Measurements from ENCODE around the gene ST6GAL1. TPM values are rescaled to one million over a fixed set of nuclear protein-coding genes. Genes with fewer than 3 reads are reported as not detected.

The ST6GAL1 gene
- total RNA-seq, 1 donor from 2014 or later: 15.8 TPM

DNA sequence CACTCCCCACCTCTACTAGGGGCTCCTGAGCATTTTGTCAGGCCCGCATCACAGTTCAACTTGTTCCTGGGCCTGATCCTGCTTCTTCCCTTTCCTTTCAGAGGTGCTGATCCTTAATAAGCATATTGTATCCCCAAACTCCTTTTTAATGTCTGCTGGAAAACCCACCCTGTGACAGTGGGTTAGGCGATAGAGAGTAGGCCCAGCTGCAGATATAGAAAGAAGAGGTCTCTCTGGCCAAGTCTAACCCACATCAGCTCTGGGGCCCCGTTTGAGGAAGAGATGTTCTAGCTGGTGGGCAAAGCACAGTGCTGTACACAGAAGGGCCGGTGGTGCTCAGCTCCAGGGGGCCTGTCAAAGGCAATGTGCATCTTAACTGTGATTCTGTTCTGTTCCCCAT, 34.3 kb upstream of the ST6GAL1 start:
- Histone ChIP-seq H4K20me1 (ENCODE audit: insufficient read depth, low read length) (no peaks in the 10 kb centered on the region), H3K4me1 (ENCODE audit: insufficient read depth, low read length) (no peaks in the 10 kb centered on the region), H3K4me3 (ENCODE audit: insufficient read depth, low read depth, low read length) (no peak overlapping the region), H3K27ac (ENCODE audit: low read depth, low read length) (no peak overlapping the region), H3K36me3 (ENCODE audit: insufficient read depth, low read length) (no peaks in the 10 kb centered on the region), H3K9me3 (ENCODE audit: insufficient read depth, low read depth, low read length) (no peaks in the 10 kb centered on the region), H2AFZ (ENCODE audit: low read depth, low read length) (no peak overlapping the region), H3K4me2 (ENCODE audit: low read length) (no peak overlapping the region), H3K79me2 (ENCODE audit: insufficient read depth, low read length) (no peaks in the 10 kb centered on the region), H3K27me3 (ENCODE audit: insufficient read depth, low read length) (peaks cover 2% of the 10 kb centered on the region), H3K9ac (ENCODE audit: low read length) (no peak overlapping the region)
- H3K27ac Mint-ChIP-seq (ENCODE audit: unreplicated experiment): no peak overlapping the region
- no peaks in the 10 kb centered on the region for H3K27me3 Mint-ChIP-seq (ENCODE audit: low read depth, unreplicated experiment)
- FAIRE-seq (no peak), DNase-seq (ENCODE audit: low read depth) (no peak)
- no peak overlapping the region for H3K4me3 Mint-ChIP-seq (ENCODE audit: unreplicated experiment)
- H3K4me1 Mint-ChIP-seq (ENCODE audit: low read depth, unreplicated experiment): peaks cover 1% of the 10 kb centered on the region
- TF ChIP-seq, protein P1, sequence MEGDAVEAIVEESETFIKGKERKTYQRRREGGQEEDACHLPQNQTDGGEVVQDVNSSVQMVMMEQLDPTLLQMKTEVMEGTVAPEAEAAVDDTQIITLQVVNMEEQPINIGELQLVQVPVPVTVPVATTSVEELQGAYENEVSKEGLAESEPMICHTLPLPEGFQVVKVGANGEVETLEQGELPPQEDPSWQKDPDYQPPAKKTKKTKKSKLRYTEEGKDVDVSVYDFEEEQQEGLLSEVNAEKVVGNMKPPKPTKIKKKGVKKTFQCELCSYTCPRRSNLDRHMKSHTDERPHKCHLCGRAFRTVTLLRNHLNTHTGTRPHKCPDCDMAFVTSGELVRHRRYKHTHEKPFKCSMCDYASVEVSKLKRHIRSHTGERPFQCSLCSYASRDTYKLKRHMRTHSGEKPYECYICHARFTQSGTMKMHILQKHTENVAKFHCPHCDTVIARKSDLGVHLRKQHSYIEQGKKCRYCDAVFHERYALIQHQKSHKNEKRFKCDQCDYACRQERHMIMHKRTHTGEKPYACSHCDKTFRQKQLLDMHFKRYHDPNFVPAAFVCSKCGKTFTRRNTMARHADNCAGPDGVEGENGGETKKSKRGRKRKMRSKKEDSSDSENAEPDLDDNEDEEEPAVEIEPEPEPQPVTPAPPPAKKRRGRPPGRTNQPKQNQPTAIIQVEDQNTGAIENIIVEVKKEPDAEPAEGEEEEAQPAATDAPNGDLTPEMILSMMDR (IDR thresholded peaks at IDR 0.05; ENCODE audit: insufficient read depth, low read depth, low read length): no peak
- TF ChIP-seq EZH2 (IDR thresholded peaks at IDR 0.05; ENCODE audit: insufficient read depth, low read length): no peak
- peaks cover 2% of the 10 kb centered on the region for H3K36me3 Mint-ChIP-seq (ENCODE audit: low read depth, unreplicated experiment)
- peaks cover 6% of the 10 kb centered on the region for H3K9me3 Mint-ChIP-seq (ENCODE audit: unreplicated experiment)

DNA sequence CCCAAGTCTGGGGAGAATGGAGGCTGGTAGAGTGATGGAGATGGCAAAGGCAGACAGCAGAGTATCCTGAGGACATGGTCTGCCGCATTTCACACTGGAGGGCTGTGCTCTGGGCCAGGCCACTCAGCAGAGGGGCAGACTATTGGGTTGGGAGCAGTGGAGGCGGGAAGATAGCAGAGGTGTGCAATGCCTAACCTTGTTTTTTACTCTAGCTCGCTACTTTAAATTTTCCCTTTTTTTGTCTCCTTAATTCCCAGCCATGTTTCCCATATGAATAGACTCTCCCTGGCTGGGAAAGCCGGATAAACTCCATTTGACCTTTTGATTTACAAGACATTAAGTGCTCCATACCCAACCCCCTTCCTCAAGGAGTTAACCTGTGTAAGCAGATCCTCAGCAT, 33.5 kb upstream of the ST6GAL1 start:
- H3K4me2 ChIP-seq (ENCODE audit: low read length): no peak overlapping the region
- H3K36me3 Mint-ChIP-seq (ENCODE audit: low read depth, unreplicated experiment): peaks cover 2% of the 10 kb centered on the region
- DNase-seq (ENCODE audit: low read depth) (no peak), FAIRE-seq (no peak)
- no peaks in the 10 kb centered on the region for H3K4me1 ChIP-seq (ENCODE audit: insufficient read depth, low read length)
- H3K9me3 Mint-ChIP-seq (ENCODE audit: unreplicated experiment): peaks cover 6% of the 10 kb centered on the region
- TF ChIP-seq, protein P1 (IDR thresholded peaks at IDR 0.05; ENCODE audit: insufficient read depth, low read depth, low read length): no peak
- no peak for TF ChIP-seq EZH2 (IDR thresholded peaks at IDR 0.05; ENCODE audit: insufficient read depth, low read length)
- no peaks in the 10 kb centered on the region for H3K79me2 ChIP-seq (ENCODE audit: insufficient read depth, low read length)
- no peak overlapping the region for H3K4me3 Mint-ChIP-seq (ENCODE audit: unreplicated experiment)
- no peak overlapping the region for H3K27ac Mint-ChIP-seq (ENCODE audit: unreplicated experiment)
- H2AFZ ChIP-seq (ENCODE audit: low read depth, low read length): no peak overlapping the region
- H3K27me3 ChIP-seq (ENCODE audit: insufficient read depth, low read length): peaks cover 2% of the 10 kb centered on the region
- no peaks in the 10 kb centered on the region for H4K20me1 ChIP-seq (ENCODE audit: insufficient read depth, low read length)
- no peak overlapping the region for H3K9ac ChIP-seq (ENCODE audit: low read length)
- H3K4me1 Mint-ChIP-seq (ENCODE audit: low read depth, unreplicated experiment): peaks cover 6% of the 10 kb centered on the region
- H3K4me3 ChIP-seq (ENCODE audit: insufficient read depth, low read depth, low read length): no peak overlapping the region
- no peaks in the 10 kb centered on the region for H3K36me3 ChIP-seq (ENCODE audit: insufficient read depth, low read length)
- H3K27me3 Mint-ChIP-seq (ENCODE audit: low read depth, unreplicated experiment): no peaks in the 10 kb centered on the region
- H3K27ac ChIP-seq (ENCODE audit: low read depth, low read length): no peak overlapping the region
- no peaks in the 10 kb centered on the region for H3K9me3 ChIP-seq (ENCODE audit: insufficient read depth, low read depth, low read length)

GRCh38 chr3:186901135-186901734, 29.1 kb upstream of the ST6GAL1 start:
- Histone ChIP-seq H3K27ac (ENCODE audit: low read depth, low read length) (no peak overlapping the region), H3K9ac (ENCODE audit: low read length) (no peak overlapping the region), H3K79me2 (ENCODE audit: insufficient read depth, low read length) (no peaks in the 10 kb centered on the region), H3K9me3 (ENCODE audit: insufficient read depth, low read depth, low read length) (no peaks in the 10 kb centered on the region), H3K4me1 (ENCODE audit: insufficient read depth, low read length) (peaks cover 3% of the 10 kb centered on the region), H2AFZ (ENCODE audit: low read depth, low read length) (no peak overlapping the region), H3K4me3 (ENCODE audit: insufficient read depth, low read depth, low read length) (no peak overlapping the region), H4K20me1 (ENCODE audit: insufficient read depth, low read length) (no peaks in the 10 kb centered on the region), H3K4me2 (ENCODE audit: low read length) (no peak overlapping the region), H3K27me3 (ENCODE audit: insufficient read depth, low read length) (peaks cover 2% of the 10 kb centered on the region), H3K36me3 (ENCODE audit: insufficient read depth, low read length) (no peaks in the 10 kb centered on the region)
- peak overlapping the region; percentile 47 for H3K27ac Mint-ChIP-seq (ENCODE audit: unreplicated experiment)
- H3K4me3 Mint-ChIP-seq (ENCODE audit: unreplicated experiment): no peak overlapping the region
- peaks cover 2% of the 10 kb centered on the region for H3K9me3 Mint-ChIP-seq (ENCODE audit: unreplicated experiment)
- H3K27me3 Mint-ChIP-seq (ENCODE audit: low read depth, unreplicated experiment): no peaks in the 10 kb centered on the region
- peaks cover 1% of the 10 kb centered on the region for H3K36me3 Mint-ChIP-seq (ENCODE audit: low read depth, unreplicated experiment)
- TF ChIP-seq, protein P1 (IDR thresholded peaks at IDR 0.05; ENCODE audit: insufficient read depth, low read depth, low read length): no peak
- TF ChIP-seq EZH2 (IDR thresholded peaks at IDR 0.05; ENCODE audit: insufficient read depth, low read length): no peak
- DNase-seq (ENCODE audit: low read depth): peak; percentile 12
- H3K4me1 Mint-ChIP-seq (ENCODE audit: low read depth, unreplicated experiment): peaks cover 16% of the 10 kb centered on the region
- FAIRE-seq: no peak

Measured in astrocyte (in vitro differentiated cells and primary cell).